Kidney (tissue), 14 donors: ENCODE measurements around the gene BAIAP3. TPM values are rescaled to one million over a fixed set of nuclear protein-coding genes. Genes with fewer than 3 reads are reported as not detected.

Experiments used
- DNase-seq, 5 donors: peaks; one replicate each; pipeline ENCODE4 v3.0.0-alpha.2; 2013 to 2020
- FAIRE-seq: peaks from 2 replicates; lab custom pipeline; 2012; peaks lifted over from hg19 to GRCh38; lab: Jason Lieb, UNC
- H3K27ac ChIP-seq, 2 donors: one replicate each; pipeline ENCODE4 v1.7.0; 2013; ENCODE audit warnings: low read depth in 2 of 2, low read length in 2 of 2, inconsistent platforms in 1 of 2
- H3K27me3 ChIP-seq: one replicate; pipeline ENCODE4 v1.7.1; 2013; ENCODE audit warnings: low read length, inconsistent platforms; ENCODE audit not compliant: control insufficient read depth, insufficient read depth
- H3K36me3 ChIP-seq, 3 donors: one replicate each; pipeline versions ENCODE4 v1.7.0 to v1.7.1; 2013; ENCODE audit warnings: low read length in 3 of 3, control low read depth in 1 of 3, inconsistent platforms in 1 of 3; ENCODE audit not compliant: insufficient read depth in 3 of 3, control insufficient read depth in 2 of 3
- H3K4me1 ChIP-seq, 3 donors: one replicate each; pipeline versions ENCODE4 v1.7.0 to v1.7.1; 2013; ENCODE audit warnings: low read length in 3 of 3, inconsistent platforms in 1 of 3, low read depth in 1 of 3; ENCODE audit not compliant: control insufficient read depth in 2 of 3, insufficient read depth in 2 of 3
- H3K4me3 ChIP-seq, 3 donors: one replicate each; pipeline versions ENCODE4 v1.7.0 to v1.8.1; 2013; ENCODE audit warnings: low read length in 3 of 3, control low read depth in 1 of 3, inconsistent platforms in 1 of 3
- H3K9ac ChIP-seq, 3 donors: one replicate each; pipeline versions ENCODE4 v1.7.0 to v1.7.1; 2013; ENCODE audit warnings: low read length in 3 of 3, control low read depth in 1 of 3, inconsistent platforms in 1 of 3
- H3K9me3 ChIP-seq, 3 donors: one replicate each; pipeline versions ENCODE4 v1.7.0 to v1.7.1; 2013; ENCODE audit warnings: low read length in 3 of 3, control low read depth in 1 of 3, inconsistent platforms in 1 of 3; ENCODE audit not compliant: control insufficient read depth in 2 of 3, insufficient read depth in 1 of 3
- intact Hi-C: fragments of 100-400 bp; cut with DNase I; formaldehyde crosslinking; loops from one replicate; pipeline ENCODE4 v1.11.1; 2022
- polyA plus RNA-seq: library from polyadenylated mRNA; stranded (reverse); fragments of 350-450 nt; fragmentation: Illumina TruSeq; extraction: RNeasy Lipid Tissue Mini Kit (QIAGEN cat#74804); gene quantifications from one replicate; pipeline ENCODE4 v1.2.3, GENCODE V29; 2014; ENCODE audit warnings: low read depth, low replicate concordance; ENCODE audit not compliant: insufficient read depth
- total RNA-seq: library from RNA; stranded (reverse); fragmentation: NEBNext Ultra II Directional; extraction: Animal tissue kit (Norgen Biotek cat#: 25700); gene quantifications from one replicate; pipeline ENCODE4 v1.2.1, GENCODE V29; 2021
- TF ChIP-seq, protein P1 (sequence below): IDR thresholded peaks from 3 replicates; pipeline ENCODE4 v1.5.1; 2012; ENCODE audit warnings: mild to moderate bottlenecking, moderate library complexity, borderline replicate concordance; ENCODE audit not compliant: insufficient read depth; ENCODE audit errors: extremely low read depth
- donor health status: control.
- donor health status: control.
- donor health status: control.
- donor health status: control.
- donor health status: control.
- donor health status: DM: yes; HTN: yes; CAD: no.
- donor health status: Normal renal cell carcinoma (clear cell type).

The BAIAP3 gene
- total and polyA plus RNA-seq, 2 donors from 2014 or later = 8.0 to 8.2 TPM

DNA sequence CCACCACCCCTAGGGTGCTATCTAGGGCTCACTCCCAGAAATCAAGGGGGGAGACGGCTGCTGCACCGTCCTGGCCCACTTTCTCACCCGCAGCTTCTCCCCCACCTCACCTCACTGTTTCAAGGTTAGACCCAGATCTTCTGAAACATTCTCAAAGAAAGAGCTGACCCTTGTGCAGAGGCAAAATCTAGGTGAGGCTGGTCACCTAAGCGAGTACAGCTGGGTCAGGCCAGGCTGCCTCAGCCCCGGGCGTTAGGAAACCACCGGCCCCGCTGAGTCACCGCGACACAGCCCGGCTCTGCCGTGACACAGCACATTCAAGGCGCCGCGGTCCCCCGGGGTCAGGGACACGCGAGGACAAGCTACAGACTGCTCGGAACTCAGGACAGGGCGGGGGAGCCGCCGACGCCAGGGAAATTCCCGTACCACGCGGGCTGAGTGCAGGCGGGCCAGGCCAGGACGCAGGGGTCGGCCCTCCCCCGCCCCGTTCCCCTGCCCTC is 45.4 kb downstream of the BAIAP3 start:
- TF ChIP-seq, protein P1, sequence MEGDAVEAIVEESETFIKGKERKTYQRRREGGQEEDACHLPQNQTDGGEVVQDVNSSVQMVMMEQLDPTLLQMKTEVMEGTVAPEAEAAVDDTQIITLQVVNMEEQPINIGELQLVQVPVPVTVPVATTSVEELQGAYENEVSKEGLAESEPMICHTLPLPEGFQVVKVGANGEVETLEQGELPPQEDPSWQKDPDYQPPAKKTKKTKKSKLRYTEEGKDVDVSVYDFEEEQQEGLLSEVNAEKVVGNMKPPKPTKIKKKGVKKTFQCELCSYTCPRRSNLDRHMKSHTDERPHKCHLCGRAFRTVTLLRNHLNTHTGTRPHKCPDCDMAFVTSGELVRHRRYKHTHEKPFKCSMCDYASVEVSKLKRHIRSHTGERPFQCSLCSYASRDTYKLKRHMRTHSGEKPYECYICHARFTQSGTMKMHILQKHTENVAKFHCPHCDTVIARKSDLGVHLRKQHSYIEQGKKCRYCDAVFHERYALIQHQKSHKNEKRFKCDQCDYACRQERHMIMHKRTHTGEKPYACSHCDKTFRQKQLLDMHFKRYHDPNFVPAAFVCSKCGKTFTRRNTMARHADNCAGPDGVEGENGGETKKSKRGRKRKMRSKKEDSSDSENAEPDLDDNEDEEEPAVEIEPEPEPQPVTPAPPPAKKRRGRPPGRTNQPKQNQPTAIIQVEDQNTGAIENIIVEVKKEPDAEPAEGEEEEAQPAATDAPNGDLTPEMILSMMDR = no peak
- H3K36me3 ChIP-seq = peaks cover 0 to 2% (median 2%) of the 10 kb centered on the region in 3 donors
- FAIRE-seq (no peak), DNase-seq (peak; percentile 23 to 97 (median 53))
- H3K27ac ChIP-seq = peak overlapping the region; percentile 60 to 86
- H3K4me3 ChIP-seq = peak overlapping the region in 2 of 3 donors; percentile 25 to 28
- H3K9ac ChIP-seq = peak overlapping the region in 1 of 3 donors; percentile 34
- peaks cover 0 to 11% (median 6%) of the 10 kb centered on the region in 3 donors for H3K4me1 ChIP-seq
- intact Hi-C loops = no loop called here
- no peaks in the 10 kb centered on the region for H3K27me3 ChIP-seq
- H3K9me3 ChIP-seq = no peaks in the 10 kb centered on the region

DNA sequence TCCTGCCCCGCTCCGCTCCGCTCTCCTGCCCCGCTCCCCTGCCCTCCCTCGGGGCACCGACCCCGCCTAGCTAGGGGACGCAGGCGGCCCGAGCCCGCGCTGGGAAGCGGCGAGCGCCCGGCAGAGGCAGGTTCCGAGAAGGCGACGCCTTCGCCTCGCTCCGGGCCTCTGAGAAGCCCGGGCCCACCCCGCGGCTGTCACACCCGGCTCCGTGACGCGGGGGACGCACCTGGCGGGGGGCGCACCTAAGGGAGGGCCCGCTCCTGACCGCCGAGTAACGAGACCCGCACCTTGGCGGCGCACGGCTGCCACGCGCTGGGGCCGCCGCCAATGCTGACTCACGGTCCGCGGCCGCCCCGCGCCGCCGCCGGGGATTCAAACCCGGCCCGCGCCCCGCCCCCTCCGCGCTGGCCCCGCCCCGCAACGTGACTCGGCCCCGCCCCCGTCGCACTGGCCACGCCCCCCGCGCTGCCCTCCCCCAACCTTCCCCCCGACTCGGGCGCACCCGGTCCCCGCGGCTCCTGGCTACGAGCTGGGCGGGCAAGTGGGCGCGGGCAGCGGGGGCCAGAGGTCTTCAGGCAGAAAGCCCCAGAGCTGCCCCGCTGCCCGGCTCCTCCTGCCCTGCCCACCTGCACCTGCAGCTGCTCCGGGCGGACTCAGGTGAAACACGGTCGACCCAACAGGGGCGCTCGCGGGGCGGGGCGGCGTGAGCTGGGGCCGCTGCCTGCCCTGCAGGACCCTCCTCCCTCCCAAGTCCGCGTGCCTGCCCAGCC is 46.0 kb downstream of the BAIAP3 start:
- DNase-seq (peak in 4 of 5 donors; percentile 54 to 79 (median 64)), FAIRE-seq (no peak)
- Histone ChIP-seq H3K27ac (peak overlapping the region; percentile 60 to 86), H3K4me3 (peak overlapping the region in 1 of 3 donors; percentile 25), H3K4me1 (peaks cover 0 to 11% (median 6%) of the 10 kb centered on the region in 3 donors), H3K9me3 (no peaks in the 10 kb centered on the region), H3K9ac (peak overlapping the region in 1 of 3 donors; percentile 12), H3K27me3 (no peaks in the 10 kb centered on the region), H3K36me3 (peaks cover 0 to 2% (median 2%) of the 10 kb centered on the region in 3 donors)
- TF ChIP-seq, protein P1 = no peak
- intact Hi-C loops = no loop called here

DNA sequence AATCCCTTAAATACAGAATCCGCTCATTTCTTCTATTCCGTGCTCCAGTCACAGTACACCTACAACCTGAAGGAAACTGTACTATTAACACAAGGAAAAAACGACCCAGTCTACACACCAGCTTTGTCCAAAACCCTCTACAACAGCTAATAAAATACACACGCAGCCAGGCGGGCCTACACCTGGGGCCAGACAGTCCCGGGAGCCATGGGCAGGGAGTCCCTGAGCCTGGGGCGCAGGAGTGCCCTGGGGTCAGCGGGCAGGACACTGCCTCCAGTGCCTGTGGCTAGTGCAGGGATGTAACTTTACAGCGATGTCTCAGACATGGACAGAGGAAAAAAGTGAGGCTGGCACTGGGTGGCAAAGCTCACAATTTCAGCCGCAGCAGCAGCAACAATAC is 46.8 kb downstream of the BAIAP3 start:
- FAIRE-seq (no peak), DNase-seq (no peak)
- intact Hi-C loops = no loop called here
- no peak overlapping the region for H3K4me3 ChIP-seq
- H3K4me1 ChIP-seq = peaks cover 0 to 11% (median 6%) of the 10 kb centered on the region in 3 donors
- H3K27me3 ChIP-seq = no peaks in the 10 kb centered on the region
- no peak overlapping the region for H3K9ac ChIP-seq
- TF ChIP-seq, protein P1 = no peak
- H3K36me3 ChIP-seq = peaks cover 2 to 5% (median 3%) of the 10 kb centered on the region in 3 donors
- H3K9me3 ChIP-seq = no peaks in the 10 kb centered on the region
- H3K27ac ChIP-seq = no peak overlapping the region
